Activated naive CD8-positive, alpha-beta T cell treated with anti-CD3 and anti-CD28 coated beads, Interleukin-2, amount 10 ng/mL, durations not matched to agents 7 days and 5 days (primary cell): ENCODE measurements around the gene XRRA1. TPM values are rescaled to one million over a fixed set of nuclear protein-coding genes. Genes with fewer than 3 reads are reported as not detected.

ENCODE experiments used
- total RNA-seq, 2 experiments: library from RNA; stranded (reverse); gene quantifications; one replicate each; pipeline ENCODE4 v1.2.3, GENCODE V29; 2021

The XRRA1 gene
- total RNA-seq, 2 experiments from 2014 or later = 36.0 to 42.9 TPM

Other genes with a start within 250 kb of the XRRA1 start
- gene CHRDL2, start 217.7 kb downstream of the XRRA1 start, total RNA-seq = not detected
- 10 to 100 TPM; 18.7 to 20.8 TPM for gene RNF169, start 200.2 kb downstream of the XRRA1 start, total RNA-seq
- 100 to 1,000 TPM; 112 to 114 TPM for gene SPCS2, start 175 bp upstream of the XRRA1 start, total RNA-seq
- 10 to 100 TPM; 13.6 to 17.3 TPM for gene NEU3, start 39.8 kb upstream of the XRRA1 start, total RNA-seq
- not detected for gene OR2AT4, start 147.8 kb upstream of the XRRA1 start, total RNA-seq
- 1 to 10 TPM; 1.1 to 2.6 TPM for gene SLCO2B1, start 202.0 kb upstream of the XRRA1 start, total RNA-seq